Measurements from ENCODE around the gene HNRNPA3.
"Not testable (repeated sequence)": the region's sequence is repeated elsewhere in the genome, so short reads cannot be mapped to it uniquely, and the experiment has no call there.

Gene HNRNPA3

DNA sequence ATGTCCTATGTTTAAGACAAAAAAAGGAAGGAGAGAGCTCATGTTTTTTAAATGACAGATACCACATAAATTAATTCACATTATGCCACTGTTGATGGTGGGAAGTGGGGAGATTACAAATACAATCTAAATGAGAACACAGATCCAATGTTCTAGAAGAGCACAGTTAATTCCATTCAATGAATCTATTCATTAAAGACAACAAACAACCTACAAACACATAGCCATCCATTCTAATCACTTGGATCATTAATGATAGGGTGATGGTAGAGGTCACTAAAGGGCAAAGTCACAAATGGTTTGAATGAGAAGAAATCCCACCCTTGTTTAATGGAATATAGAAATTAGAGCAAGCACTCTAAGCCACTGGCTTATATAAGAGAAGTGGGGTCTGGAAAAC is 21.7 kb downstream of the HNRNPA3 start:
- no peak for DNase-seq (ENCODE audit: low read depth)

DNA sequence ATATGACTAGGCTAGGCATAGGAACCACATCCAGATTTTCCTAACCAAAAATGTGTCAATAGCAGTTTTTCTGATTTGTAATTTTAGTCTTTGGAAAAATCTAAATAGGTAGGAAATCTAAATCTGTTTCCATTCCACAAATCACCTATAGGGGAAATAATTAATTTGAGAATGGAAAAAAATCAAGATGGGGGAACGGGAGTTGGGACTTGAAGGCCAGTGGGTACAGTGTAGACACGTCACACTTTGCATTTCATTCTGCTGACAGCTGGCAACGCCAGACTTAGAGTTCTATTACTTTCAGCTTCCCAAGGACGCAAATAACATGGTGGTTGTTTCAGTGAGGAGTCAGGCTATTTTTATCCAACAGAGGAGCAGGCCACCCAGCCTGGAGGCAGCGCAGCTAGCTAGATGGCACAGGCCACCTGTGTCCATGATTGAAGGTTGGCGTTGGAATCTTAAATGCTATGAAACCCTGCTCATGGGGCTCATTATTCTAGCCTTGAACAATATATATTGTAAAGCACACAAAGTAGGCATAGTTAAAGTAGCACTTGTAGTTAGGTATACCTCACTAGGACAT is 23.4 kb downstream of the HNRNPA3 start:
- no peak for DNase-seq (ENCODE audit: low read depth)

DNA sequence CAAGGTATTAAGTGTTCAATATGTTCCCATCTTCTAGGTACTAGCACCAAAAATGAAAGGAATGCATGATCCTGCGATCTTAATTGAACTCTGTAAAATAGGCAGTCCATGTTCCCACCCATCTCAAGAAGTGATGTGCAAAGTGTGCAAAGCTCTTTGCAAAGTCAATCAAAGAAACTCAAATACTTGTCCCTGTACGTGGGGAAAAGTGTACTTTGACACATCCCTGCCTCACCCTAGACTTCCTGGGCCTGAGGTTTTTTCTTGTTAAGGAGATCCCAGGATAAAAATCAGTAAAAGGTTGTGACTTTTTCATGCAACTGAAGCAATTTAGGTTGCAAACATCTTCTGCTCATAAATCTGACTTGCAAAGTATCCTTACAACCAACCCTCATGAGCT is 25.3 kb downstream of the HNRNPA3 start:
- DNase-seq (ENCODE audit: low read depth) = no peak

DNA sequence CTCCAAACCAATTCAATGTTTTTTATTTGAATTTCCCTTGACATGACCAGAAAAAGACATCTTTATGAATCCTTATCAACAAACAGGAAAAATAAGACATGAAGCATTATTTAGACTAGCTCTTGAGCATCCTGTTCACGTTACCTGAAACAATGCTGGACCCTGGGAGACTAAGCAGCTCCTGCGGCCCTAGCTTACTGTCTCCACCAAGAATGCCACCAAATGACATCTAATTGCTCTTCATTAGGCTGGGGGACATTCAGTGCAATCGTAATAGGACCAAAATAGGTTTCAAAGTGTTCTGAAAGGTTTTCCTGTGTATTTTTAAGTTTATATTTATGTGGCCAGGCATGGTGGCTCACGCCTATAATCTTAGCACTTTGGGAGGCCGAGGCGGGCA is 26.5 kb downstream of the HNRNPA3 start:
- DNase-seq (ENCODE audit: low read depth) = no peak

DNA sequence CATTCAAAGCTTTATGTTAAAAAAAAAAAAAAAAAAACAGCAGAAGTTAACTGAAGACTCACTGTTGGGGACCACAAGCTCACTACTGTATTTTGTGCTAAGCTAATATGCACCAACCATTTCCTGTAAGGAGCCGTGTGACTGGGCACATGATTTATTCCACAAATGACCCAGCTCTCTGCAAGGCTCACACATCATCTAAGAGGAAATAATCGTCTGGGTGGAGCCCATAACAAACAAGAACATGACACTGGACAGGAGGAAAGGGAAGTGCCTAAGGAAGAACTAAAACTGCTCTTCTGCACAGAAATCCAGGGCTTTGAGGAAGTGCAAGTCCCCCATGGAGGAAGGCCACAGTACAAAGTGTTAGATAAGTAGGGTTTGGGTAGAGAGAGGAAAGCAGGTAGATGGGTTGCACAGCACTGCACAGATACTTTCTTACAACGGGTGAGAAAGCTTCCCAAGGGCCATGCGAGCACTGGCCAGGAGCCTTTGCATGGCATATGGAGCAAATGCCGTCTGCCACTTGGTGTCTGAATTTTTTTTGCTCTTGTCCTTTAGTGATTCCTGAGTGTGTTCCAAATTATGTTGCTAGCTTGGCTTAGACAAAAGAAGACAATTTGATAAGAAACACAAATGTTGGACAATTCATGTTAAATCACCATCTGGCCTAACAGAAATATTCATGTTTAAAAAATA is 27.5 kb downstream of the HNRNPA3 start:
- no peak for DNase-seq (ENCODE audit: low read depth)

DNA sequence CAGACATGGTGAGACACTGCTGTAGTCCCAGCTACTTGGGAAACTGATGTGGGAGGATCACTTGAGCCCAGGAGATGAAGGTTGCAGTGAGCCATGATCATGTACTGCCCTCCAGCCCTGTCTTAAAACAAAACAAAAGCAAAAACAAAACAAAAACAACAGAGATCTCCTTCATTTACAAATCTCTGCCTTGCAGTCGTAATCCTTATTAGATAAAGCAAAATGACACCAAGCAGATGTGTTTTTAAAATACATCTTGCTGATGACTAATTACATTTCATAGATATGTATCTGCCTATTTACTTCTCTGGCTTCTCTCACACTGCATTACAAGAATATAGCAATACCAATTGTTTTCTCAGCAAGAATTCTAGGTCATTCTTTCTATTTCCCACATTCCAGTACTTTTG is 29.1 kb downstream of the HNRNPA3 start:
- DNase-seq (ENCODE audit: low read depth) = no peak

DNA sequence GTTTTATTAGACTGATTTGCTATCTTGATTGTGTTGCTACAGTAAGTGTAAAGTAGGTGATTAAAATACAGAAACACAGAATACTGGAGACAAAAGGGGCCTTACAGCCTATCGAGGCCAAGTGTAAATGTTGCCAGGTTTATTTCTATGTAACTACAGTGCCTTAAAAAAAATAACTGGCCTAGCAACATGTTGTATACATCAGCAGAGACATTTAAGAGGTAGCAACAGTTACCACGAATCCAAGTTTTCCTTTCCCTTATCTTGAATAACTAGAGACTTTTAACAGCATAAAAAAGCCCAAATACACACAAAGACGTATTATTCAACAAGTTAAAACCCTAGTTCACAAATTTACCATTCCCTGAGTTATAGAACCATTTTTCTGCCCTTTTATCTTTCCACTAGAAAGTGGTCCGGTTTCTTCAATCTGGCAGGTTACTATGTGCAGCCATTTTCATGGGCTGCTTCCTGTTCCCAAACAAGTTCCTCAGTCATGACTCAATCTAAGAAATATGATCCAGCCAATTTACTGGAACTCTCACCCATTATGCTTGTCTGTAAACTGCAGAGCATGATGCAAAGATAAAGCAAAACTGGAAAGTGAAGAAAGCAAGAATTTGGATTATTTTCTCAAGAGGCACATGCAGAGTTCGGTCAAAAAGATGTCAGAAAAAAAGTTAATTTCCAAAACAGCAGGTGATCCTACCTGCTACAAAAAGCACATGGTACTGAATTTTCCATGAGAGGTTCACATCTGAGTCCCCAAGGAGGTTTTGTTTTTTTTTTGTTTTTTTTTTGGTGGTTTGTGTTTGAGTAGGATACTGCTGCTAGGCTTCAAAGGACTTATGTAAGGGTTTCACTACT is 29.8 kb downstream of the HNRNPA3 start:
- no peak for DNase-seq (ENCODE audit: low read depth)

DNA sequence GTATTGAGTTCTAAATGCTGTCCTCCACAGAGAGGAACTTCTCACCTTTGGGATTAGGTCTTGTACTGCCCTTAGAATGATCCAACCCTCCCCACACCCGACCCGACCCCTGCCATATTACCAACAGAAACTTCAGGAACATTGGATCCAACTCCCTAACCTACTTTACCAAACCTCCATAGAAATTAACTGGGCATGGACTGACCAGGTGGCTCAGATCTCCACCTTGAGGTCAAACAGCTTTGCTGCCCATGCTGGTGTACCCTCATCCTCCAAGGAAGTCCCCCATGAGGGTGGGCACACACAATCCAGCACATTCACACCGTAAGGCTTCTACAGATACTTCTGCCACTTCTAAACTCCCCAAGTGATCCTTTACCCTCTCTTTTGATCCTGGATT is 30.5 kb downstream of the HNRNPA3 start:
- DNase-seq (ENCODE audit: low read depth) = no peak

DNA sequence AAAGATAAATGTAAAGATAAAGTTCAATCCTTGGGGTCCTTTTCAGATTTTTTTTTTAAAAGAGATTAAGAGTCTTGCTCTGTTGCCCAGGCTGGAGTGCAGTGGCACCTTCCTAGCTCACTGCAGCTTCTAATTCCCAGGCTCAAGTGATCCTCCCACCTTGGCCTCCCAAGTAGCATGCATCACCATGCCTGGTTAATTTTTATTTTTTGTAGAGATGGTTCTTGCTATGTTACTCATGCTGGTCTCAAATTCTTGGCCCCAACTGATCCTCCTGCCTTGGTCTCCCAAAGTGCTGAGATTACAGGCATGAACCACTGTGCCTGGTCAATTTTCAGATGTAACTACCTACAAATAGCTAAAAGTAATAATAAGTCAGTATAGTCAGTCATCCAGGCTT is 30.9 kb downstream of the HNRNPA3 start:
- no peak for DNase-seq (ENCODE audit: low read depth)

DNA sequence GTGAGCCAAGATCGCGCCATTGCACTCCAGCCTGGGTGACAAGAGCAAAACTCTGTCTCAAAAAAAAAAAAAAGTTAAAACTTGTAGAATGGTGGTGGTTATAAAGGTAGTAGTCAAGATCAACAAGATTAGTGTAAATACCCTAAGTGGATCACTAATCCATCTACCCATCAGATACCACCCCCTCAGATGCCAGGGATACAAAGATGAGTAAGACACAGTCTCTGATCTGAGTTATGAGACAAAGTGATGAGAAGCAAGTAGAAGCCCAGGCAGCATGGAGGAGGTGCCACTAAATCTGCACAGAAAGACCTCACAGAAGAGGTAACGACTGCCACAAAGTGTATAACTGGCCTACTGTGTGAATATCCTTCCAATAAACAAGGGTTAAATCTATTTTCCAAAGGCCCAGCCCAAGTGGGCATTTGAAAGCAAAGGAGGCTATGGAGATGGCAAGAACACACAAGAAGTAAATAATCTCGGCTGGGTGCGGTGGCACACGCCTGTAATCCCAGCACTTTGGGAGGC is 31.7 kb downstream of the HNRNPA3 start:
- no peak for DNase-seq (ENCODE audit: low read depth)

DNA sequence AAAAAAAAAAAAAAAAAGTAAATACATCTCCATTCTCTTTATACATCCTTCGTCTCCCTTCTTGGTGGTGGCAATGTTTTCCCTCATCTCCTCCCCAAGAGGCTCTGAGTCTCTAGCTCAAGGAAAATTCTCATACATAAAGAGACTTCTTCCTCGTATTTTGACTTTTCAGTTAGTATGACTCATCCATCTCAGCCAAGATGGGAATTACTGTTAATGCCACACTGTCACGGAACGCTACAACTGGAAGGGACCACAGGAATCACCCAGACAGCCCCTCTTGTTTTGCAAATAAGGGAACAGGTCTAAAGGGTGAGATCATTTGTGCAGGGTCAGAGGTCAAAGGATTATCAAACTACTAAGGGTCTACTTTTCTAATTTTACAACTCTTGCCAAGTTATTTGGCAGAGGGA is 32.4 kb downstream of the HNRNPA3 start:
- no peak for DNase-seq (ENCODE audit: low read depth)

DNA sequence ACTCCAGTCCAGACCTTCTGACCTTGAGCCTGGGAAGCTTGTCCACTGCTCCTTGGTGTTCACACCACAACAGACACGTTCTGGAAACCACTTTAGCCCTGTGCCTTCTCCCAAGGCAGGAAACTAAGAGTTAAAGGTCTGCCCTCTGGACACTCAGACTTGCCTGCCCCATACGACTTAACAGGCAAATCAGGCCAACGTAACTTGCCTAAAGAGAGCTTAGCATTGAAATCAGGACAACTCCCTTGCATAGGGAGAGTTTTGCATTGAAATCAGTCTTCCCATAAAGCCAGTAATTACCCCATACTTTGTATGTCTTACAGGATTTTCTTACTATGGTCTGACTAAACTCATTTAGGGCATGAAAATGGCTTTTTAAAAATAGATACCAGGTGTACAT is 33.4 kb downstream of the HNRNPA3 start:
- DNase-seq (ENCODE audit: low read depth) = no peak

DNA sequence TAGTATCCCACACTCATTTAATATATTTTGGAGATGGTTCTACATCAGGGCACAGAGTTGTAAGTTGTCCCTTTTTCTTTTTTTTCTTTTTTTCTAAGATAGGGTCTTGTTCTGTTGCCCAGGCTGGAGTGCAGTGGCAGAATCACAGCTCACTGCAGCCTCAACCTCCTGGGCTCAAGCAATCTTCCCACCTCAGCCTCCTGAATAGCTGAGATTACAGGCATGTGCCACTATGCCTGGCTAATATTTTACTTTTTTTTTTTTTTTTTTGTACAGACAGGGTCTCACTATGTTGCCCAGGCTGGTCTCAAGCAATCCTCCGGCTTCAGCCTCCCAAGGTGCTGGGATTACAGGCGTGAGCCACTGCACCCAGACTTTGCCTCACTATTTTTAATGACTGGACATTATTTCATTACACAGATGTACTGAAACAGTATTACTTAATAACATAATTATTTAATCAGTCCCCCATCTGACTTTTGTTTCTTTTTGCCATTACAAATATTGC is 34.0 kb downstream of the HNRNPA3 start:
- DNase-seq (ENCODE audit: low read depth) = not testable (repeated sequence)

DNA sequence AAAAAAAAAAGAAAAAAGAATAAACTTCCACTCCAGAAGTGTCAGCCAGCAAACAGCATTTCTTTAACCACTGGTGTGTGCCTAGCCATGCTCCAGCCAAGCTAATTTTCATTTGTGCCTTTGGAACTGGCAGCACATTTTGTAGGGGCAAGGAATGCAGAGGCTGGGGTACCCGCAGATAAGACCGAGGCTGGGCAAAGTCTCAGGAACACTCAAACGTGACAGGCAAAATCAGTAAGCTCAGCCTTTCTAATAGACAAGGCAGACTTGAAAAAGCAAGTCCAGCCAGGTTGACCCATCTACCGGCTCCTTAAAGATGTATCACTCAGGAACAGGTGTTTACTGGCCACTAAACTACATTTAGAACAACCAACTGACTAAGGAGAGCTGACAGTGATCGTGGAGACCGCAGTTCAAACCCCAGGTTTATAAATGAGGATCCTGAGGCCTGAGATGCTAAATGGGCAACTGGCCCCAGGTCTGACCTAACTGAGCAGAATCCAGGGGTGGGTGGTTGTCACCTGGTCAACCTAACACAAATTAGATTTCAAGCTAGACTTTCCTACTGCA is 35.2 kb downstream of the HNRNPA3 start:
- DNase-seq (ENCODE audit: low read depth) = no peak

DNA sequence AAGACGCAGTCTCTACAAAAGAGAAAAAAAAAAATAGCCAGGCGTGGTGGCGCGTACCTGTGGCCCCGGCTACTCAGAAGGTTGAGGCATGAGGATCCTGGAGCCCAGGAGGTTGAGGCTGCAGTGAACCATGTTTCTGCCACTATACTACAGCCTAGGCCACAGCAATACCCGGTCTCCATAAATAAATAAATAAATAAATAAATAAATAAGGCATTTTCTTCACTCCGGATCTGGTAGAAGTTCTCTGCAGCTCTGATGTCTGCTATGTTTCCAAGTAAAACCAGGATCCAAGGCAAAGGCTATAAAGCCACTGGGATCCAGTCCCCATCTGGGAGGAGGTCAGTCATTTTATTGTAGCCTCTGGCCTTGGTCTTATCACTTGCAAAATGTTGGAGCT is 36.4 kb downstream of the HNRNPA3 start:
- DNase-seq (ENCODE audit: low read depth) = no peak

DNA sequence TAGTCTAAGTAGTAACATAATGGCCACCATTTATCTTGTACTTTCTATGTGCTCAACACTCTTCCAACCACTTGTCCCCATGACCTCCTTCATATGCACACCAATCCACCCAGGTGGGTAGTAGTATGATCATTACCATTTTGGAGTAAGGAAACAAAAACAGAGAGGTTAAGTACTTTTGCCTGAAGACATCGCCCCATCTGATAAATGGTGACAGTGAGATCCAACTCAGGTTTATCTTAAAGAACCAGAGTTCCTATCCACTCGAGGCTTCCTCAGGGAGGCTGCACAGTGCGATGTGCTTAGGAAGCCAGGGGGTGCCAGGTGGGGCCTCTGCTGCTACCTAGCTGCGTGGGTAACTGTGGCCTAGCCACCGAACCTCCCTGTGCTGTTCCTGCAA is 37.9 kb downstream of the HNRNPA3 start:
- DNase-seq (ENCODE audit: low read depth) = no peak

DNA sequence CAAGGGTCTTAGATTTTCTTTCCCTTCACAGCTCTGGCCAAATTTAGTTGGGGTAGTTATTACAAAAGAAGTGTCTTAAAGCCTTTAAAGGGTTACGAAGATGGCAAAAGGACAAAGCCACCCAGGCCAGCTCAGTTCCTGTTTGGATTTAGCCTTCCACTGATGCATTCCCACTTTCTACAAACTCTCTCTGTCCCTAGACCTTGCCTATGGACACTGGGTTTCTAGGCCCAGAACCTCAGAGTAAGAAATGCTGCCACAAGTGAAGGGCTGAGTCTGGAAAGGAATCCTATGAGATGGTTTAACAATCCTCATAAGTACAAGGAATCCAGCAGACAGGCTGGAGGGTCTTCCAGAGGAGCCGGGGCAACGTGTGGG is 38.6 kb downstream of the HNRNPA3 start:
- no peak for DNase-seq (ENCODE audit: low read depth)

DNA sequence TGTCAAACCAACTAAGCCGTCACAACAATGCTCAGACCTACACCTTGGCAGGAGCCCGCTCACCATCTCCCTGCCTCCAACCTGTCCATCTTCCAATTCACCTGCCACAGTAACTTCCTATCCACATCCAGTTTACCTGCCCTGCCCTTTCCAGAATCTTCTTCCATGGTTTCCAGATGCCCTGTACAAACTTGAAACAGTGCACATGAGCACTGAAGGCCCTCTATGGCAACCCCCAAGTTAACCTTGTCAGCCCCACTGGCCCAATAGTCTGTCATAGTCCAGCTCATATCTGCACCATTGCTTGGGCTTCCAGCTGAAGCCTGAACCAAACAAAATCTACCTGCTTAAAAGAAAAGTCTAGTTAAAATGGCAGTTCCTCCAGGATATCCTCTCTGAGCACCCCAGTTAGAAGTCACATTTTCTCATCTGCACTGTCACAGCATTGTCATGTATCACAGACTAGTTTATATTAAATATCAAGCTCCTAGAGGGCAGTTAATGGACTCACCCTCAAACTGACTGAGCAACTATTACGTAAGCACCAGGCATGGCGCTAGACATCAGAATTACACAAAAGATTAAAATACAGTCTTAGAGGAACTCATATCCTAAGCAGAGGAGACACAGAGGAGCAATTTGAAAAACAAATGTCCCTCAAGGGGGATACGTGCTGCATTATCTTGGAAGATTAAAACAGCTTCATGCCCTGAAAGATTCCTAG is 40.4 kb downstream of the HNRNPA3 start:
- DNase-seq (ENCODE audit: low read depth) = no peak

DNA sequence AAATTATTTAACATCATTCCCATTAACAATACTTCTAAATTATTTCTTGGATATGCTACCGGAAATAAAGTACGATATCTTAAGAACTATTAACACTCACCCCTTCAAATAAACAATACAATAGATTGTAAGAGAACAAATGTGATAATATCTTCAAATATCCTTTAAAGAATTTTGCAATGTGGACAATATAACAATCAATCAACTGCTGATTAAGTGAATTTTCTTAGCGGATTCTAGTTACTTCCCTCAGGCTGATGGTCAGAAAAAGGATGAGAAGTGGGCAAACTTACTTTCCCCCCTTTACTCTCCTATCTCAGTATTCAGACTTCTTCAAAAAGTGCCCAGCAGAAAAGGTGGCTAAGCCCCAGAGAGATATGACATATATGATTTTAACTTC is 41.1 kb downstream of the HNRNPA3 start:
- no peak for DNase-seq (ENCODE audit: low read depth)

DNA sequence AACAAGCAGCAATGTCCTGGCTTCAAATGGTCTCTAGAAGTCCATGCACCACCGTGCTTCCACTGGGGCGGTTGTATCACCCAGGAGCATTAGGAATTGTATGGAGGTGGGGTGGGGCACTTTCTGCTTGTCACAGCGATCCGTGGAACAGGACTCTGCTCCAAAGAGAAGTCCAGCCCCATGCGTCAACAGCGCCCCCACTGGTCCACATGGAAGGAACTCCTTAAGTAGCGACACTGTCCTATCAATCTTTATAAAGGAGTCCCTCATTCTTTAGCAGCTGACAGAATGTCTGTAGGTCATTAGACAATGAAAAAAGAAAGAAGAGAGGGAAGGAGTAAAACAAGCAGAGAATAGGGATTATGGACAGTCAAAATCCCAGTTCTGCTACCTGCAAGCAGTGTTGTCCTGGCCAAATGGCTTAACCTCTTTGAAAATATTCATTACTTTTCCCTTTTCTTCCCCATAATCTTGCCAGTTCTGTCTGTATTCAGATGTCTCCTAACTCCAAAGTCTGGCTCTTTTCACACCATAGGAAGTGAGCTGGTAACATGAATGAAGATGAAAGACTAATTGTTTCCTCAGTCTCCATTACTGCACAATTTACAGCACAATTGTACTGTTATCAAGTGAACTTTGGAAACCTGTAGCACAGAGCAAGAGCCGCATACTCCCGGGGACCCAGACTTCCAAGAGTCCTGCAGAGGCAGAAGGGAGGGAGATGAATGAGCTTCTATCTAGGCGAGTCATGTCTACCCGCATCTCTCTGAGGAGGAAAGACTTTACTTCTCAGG is 42.0 kb downstream of the HNRNPA3 start:
- no peak for DNase-seq (ENCODE audit: low read depth)

DNA sequence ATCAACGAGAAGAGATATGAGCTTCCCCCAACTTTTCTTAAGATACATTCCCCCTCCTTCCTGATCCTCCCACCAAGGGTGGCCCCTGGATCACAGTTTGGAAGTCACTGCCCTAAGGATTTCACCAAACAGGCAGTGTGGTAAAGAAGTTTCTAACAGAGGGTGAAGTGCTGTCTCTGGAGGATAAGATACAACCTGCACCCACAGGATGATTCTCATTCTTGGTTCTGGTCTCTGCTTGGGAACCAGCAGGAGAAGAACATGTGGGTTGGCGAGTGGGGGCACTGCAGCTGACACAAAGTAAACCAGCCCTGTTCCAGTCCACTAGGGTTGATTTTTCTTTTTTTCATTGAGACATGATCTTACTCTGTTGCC is 42.6 kb downstream of the HNRNPA3 start:
- no peak for DNase-seq (ENCODE audit: low read depth)

Data from stimulated activated CD8-positive, alpha-beta memory T cell treated with anti-CD3 and anti-CD28 coated beads, Interleukin-4, amount 100 ng/mL, for 24 hours (primary cell).